Neuronal stem cell (in vitro differentiated cells): Measurements from ENCODE around the gene ZNF652.

Source experiments
- DNase-seq: peaks from one replicate; pipeline ENCODE4 v3.0.0-alpha.2; 2013; ENCODE audit warnings: low spot score
- H2AFZ ChIP-seq: one replicate; pipeline ENCODE4 v1.6.1; 2013; ENCODE audit warnings: mild to moderate bottlenecking, low read length, inconsistent platforms
- H2AK5ac ChIP-seq: 2 replicates; pipeline ENCODE4 v1.6.1; 2013; ENCODE audit warnings: low read depth, mild to moderate bottlenecking, inconsistent platforms, low read length, moderate library complexity, mixed read lengths
- H2BK120ac ChIP-seq: 2 replicates; pipeline ENCODE4 v1.6.1; 2013; ENCODE audit warnings: low read depth, mild to moderate bottlenecking, inconsistent platforms, low read length, moderate library complexity, mixed read lengths
- H2BK12ac ChIP-seq: one replicate; pipeline ENCODE4 v1.6.1; 2013; ENCODE audit warnings: low read length, inconsistent platforms
- H2BK15ac ChIP-seq: 2 replicates; pipeline ENCODE4 v1.6.1; 2013; ENCODE audit warnings: mild to moderate bottlenecking, low read length, inconsistent platforms, mixed read lengths
- H2BK5ac ChIP-seq: one replicate; pipeline ENCODE4 v1.6.1; 2013; ENCODE audit warnings: inconsistent platforms, mild to moderate bottlenecking, low read length, moderate library complexity
- H3K14ac ChIP-seq: one replicate; pipeline ENCODE4 v1.6.1; 2013; ENCODE audit warnings: low read length, inconsistent platforms
- H3K18ac ChIP-seq: 2 replicates; pipeline ENCODE4 v1.6.1; 2013; ENCODE audit warnings: low read length, inconsistent platforms
- H3K23ac ChIP-seq: 2 replicates; pipeline ENCODE4 v1.6.1; 2013; ENCODE audit warnings: low read depth, mild to moderate bottlenecking, mixed read lengths, low read length, inconsistent platforms; ENCODE audit not compliant: poor library complexity
- H3K27ac ChIP-seq: replicated peaks from 3 replicates; pipeline ENCODE4 v1.5.1; 2013; ENCODE audit warnings: low read length, inconsistent platforms
- H3K27me3 ChIP-seq, 3 experiments: 2 replicates each; pipeline ENCODE4 v1.6.1; 2013; ENCODE audit warnings: low read length in 3 of 3, mild to moderate bottlenecking in 2 of 3, inconsistent platforms in 1 of 3, low read depth in 1 of 3, mixed read lengths in 1 of 3, moderate library complexity in 1 of 3; ENCODE audit not compliant: control insufficient read depth in 3 of 3, insufficient read depth in 3 of 3
- H3K36me3 ChIP-seq, 2 donors: replicated peaks in 1 of 2; 2 replicates each; pipeline ENCODE4 v1.6.1; 2013; ENCODE audit warnings: low read length in 2 of 2; ENCODE audit not compliant: control insufficient read depth in 2 of 2, insufficient read depth in 2 of 2
- H3K4ac ChIP-seq: 2 replicates; pipeline ENCODE4 v1.6.1; 2013; ENCODE audit warnings: inconsistent platforms, mild to moderate bottlenecking, low read length, moderate library complexity
- H3K4me1 ChIP-seq, 2 donors: 1 replicate in 1 of 2; 2 replicates in 1 of 2; pipeline ENCODE4 v1.6.1; 2013; ENCODE audit warnings: low read length in 2 of 2, low read depth in 1 of 2; ENCODE audit not compliant: control insufficient read depth in 2 of 2, insufficient read depth in 1 of 2
- H3K4me2 ChIP-seq: one replicate; pipeline ENCODE4 v1.6.1; 2013; ENCODE audit warnings: mild to moderate bottlenecking, low read length, inconsistent platforms; ENCODE audit not compliant: insufficient read depth, poor library complexity, severe bottlenecking
- H3K4me3 ChIP-seq, 2 donors: 2 replicates each; pipeline ENCODE4 v1.5.1; 2013; ENCODE audit warnings: low read length in 2 of 2, mild to moderate bottlenecking in 2 of 2, inconsistent platforms in 1 of 2, moderate library complexity in 1 of 2
- H3K79me1 ChIP-seq: one replicate; pipeline ENCODE4 v1.6.1; 2013; ENCODE audit warnings: low read depth, mild to moderate bottlenecking, inconsistent platforms, low read length, moderate library complexity
- H3K9ac ChIP-seq: one replicate; pipeline ENCODE4 v1.6.1; 2013; ENCODE audit warnings: mild to moderate bottlenecking, low read depth, low read length, inconsistent platforms; ENCODE audit not compliant: poor library complexity
- H3K9me3 ChIP-seq, 2 donors: replicated peaks in 1 of 2; 2 replicates each; pipeline versions ENCODE3 to v1.6.1; 2013; ENCODE audit warnings: low read length in 2 of 2, mild to moderate bottlenecking in 2 of 2, inconsistent platforms in 1 of 2, low read depth in 1 of 2, mixed read lengths in 1 of 2, moderate library complexity in 1 of 2; ENCODE audit not compliant: control insufficient read depth in 2 of 2, insufficient read depth in 1 of 2
- H4K8ac ChIP-seq: one replicate; pipeline ENCODE4 v1.6.1; 2013; ENCODE audit warnings: low read depth, mild to moderate bottlenecking, inconsistent platforms, low read length, moderate library complexity
- H4K91ac ChIP-seq: one replicate; pipeline ENCODE4 v1.6.1; 2013; ENCODE audit warnings: low read length, low read depth, mild to moderate bottlenecking, inconsistent platforms; ENCODE audit not compliant: poor library complexity
- WGBS, 2 donors: extraction: QIAGEN DNeasy Blood & Tissue Kit; methylation state at CpG; one replicate each; pipeline ENCODE4 v1.1.7; 2013; ENCODE audit warnings: missing lambda C conversion rate in 2 of 2, mixed read lengths in 1 of 2; ENCODE audit not compliant: insufficient read length in 2 of 2, insufficient replicate concordance in 1 of 2; ENCODE audit errors: extremely low coverage in 2 of 2; 5-methylcytosine and 5-hydroxymethylcytosine counted together

ZNF652 gene

GRCh38 chr17:49406421-49407061, 44.5 kb upstream of the ZNF652 start:
- no peaks in the 10 kb centered on the region for H3K9me3 ChIP-seq
- H3K79me1 ChIP-seq, result no peaks in the 10 kb centered on the region
- H3K36me3 ChIP-seq, result peaks cover 51 to 83% of the 10 kb centered on the region in 2 donors
- H3K14ac ChIP-seq, result no peak overlapping the region
- H4K8ac ChIP-seq, result no peak overlapping the region
- no peak overlapping the region for H3K18ac ChIP-seq
- no peak overlapping the region for H2BK12ac ChIP-seq
- H2BK5ac ChIP-seq, result no peak overlapping the region
- no peak overlapping the region for H2AK5ac ChIP-seq
- H3K27me3 ChIP-seq, result no peaks in the 10 kb centered on the region
- no peak overlapping the region for H2BK120ac ChIP-seq
- no peak overlapping the region for H4K91ac ChIP-seq
- no peak for DNase-seq
- peaks cover 0 to 3% of the 10 kb centered on the region in 2 donors for H3K4me1 ChIP-seq
- H3K9ac ChIP-seq, result peak overlapping the region; percentile 66
- H2AFZ ChIP-seq, result no peak overlapping the region
- no peak overlapping the region for H3K4me2 ChIP-seq
- no peak overlapping the region for H3K4me3 ChIP-seq
- WGBS, 2 donors, result no CpG with 5 or more reads among the region's 9 CpGs
- H3K27ac ChIP-seq, result no peak overlapping the region
- H2BK15ac ChIP-seq, result no peak overlapping the region
- no peak overlapping the region for H3K23ac ChIP-seq
- no peak overlapping the region for H3K4ac ChIP-seq

GRCh38 chr17:49404906-49405305, 42.9 kb upstream of the ZNF652 start:
- no peak overlapping the region for H2BK12ac ChIP-seq
- H2AFZ ChIP-seq, result no peak overlapping the region
- H3K23ac ChIP-seq, result no peak overlapping the region
- no peaks in the 10 kb centered on the region for H3K9me3 ChIP-seq
- H3K4ac ChIP-seq, result no peak overlapping the region
- H3K4me1 ChIP-seq, result peaks cover 0 to 3% of the 10 kb centered on the region in 2 donors
- WGBS, 2 donors, result no CpG with 5 or more reads among the region's 14 CpGs
- peaks cover 43 to 69% of the 10 kb centered on the region in 2 donors for H3K36me3 ChIP-seq
- H2BK120ac ChIP-seq, result no peak overlapping the region
- no peak overlapping the region for H3K4me3 ChIP-seq
- H3K79me1 ChIP-seq, result no peaks in the 10 kb centered on the region
- H2BK15ac ChIP-seq, result no peak overlapping the region
- H3K18ac ChIP-seq, result no peak overlapping the region
- H3K27ac ChIP-seq, result no peak overlapping the region
- H3K9ac ChIP-seq, result no peak overlapping the region
- H4K91ac ChIP-seq, result no peak overlapping the region
- no peak overlapping the region for H3K14ac ChIP-seq
- no peaks in the 10 kb centered on the region for H3K27me3 ChIP-seq
- DNase-seq, result no peak
- H4K8ac ChIP-seq, result no peak overlapping the region
- H2BK5ac ChIP-seq, result no peak overlapping the region
- H2AK5ac ChIP-seq, result no peak overlapping the region
- no peak overlapping the region for H3K4me2 ChIP-seq

GRCh38 chr17:49404361-49404760, 42.3 kb upstream of the ZNF652 start:
- Histone ChIP-seq H2BK12ac (no peak overlapping the region), H3K4me3 (no peak overlapping the region), H3K23ac (no peak overlapping the region), H3K4me1 (peaks cover 0 to 3% of the 10 kb centered on the region in 2 donors), H3K14ac (no peak overlapping the region), H3K4me2 (no peak overlapping the region), H2AK5ac (no peak overlapping the region), H3K4ac (no peak overlapping the region), H3K27ac (no peak overlapping the region), H2BK120ac (no peak overlapping the region), H3K9me3 (no peaks in the 10 kb centered on the region), H2BK5ac (no peak overlapping the region), H4K91ac (no peak overlapping the region), H2AFZ (no peak overlapping the region), H3K18ac (no peak overlapping the region), H3K9ac (no peak overlapping the region), H2BK15ac (no peak overlapping the region), H3K79me1 (no peaks in the 10 kb centered on the region), H3K27me3 (no peaks in the 10 kb centered on the region), H4K8ac (no peak overlapping the region), H3K36me3 (peaks cover 43 to 64% of the 10 kb centered on the region in 2 donors)
- DNase-seq, result no peak
- WGBS, 2 donors, result no CpG with 5 or more reads among the region's 12 CpGs

- Histone ChIP-seq H2BK15ac (no peak overlapping the region), H4K8ac (no peak overlapping the region), H3K9me3 (no peaks in the 10 kb centered on the region), H2BK5ac (no peak overlapping the region), H3K79me1 (no peaks in the 10 kb centered on the region), H3K27ac (no peak overlapping the region), H3K23ac (no peak overlapping the region), H2AK5ac (no peak overlapping the region), H3K18ac (no peak overlapping the region), H3K4me2 (no peak overlapping the region), H3K14ac (no peak overlapping the region), H3K9ac (no peak overlapping the region), H2AFZ (no peak overlapping the region), H3K4me3 (no peak overlapping the region), H4K91ac (no peak overlapping the region), H3K4ac (no peak overlapping the region), H2BK12ac (no peak overlapping the region), H3K4me1 (peaks cover 0 to 3% of the 10 kb centered on the region in 2 donors), H3K27me3 (no peaks in the 10 kb centered on the region), H3K36me3 (peaks cover 37 to 58% of the 10 kb centered on the region in 2 donors), H2BK120ac (no peak overlapping the region)
- no peak for DNase-seq
- no CpG with 5 or more reads among the region's 10 CpGs for WGBS, 2 donors
Observed at GRCh38 chr17:49403514-49404289, 41.7 kb upstream of the ZNF652 start.
